Posterior cingulate gyrus (tissue), 11 donors: ENCODE data around the gene ATP6V1G1.
"Not testable (repeated sequence)": the region's sequence is repeated elsewhere in the genome, so short reads cannot be mapped to it uniquely, and the experiment has no call there.

Experiments
- DNase-seq, 10 donors: peaks; one replicate each; pipeline versions ENCODE4 v3.0.0 to v3.0.0-alpha.2; 2020 to 2021; ENCODE audit warnings: mixed read lengths in 3 of 10
- intact Hi-C: fragments of 100-400 bp; cut with DNase I; formaldehyde crosslinking; loops from one replicate; pipeline ENCODE4 v1.15.1; 2023

Gene ATP6V1G1

DNA sequence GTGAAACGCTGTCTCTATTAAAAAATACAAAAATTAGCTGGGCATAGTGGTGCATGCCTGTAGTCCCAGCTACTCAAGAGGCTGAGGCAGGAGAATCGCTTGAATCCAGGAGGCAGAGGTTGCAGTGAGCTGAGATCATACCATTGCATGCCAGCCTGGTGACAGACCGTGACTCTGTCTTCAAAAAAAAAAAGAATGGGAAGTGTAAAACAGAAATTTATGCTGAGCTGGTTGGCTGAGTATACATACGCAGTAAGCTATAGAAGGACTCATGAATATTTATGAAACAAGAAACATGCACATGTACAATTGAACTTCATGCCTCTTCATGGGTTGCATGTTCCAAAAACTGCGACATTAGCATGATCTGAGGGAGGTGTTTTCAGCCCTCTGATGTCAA lies 10.8 kb upstream of the ATP6V1G1 start:
- intact Hi-C loops, DNase-seq: not testable (repeated sequence)

DNA sequence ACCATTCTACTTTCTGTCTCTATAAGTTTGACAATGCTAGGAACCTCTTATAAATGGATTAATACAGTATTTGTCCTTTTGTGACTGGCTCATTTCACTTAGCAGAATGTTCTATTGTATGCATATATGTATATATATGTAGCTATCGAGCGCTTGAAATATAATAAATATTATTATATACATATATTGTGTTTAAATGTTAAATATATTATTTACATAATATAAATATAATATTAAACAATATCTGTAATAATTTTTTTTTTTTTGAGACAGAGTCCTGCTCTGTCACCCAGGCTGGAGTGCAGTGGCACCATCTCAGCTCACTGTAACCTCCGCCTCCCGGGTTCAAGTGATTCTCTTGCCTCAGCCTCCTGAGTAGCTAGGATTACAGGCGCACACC lies 9.4 kb upstream of the ATP6V1G1 start:
- DNase-seq, intact Hi-C loops: not testable (repeated sequence)

DNA sequence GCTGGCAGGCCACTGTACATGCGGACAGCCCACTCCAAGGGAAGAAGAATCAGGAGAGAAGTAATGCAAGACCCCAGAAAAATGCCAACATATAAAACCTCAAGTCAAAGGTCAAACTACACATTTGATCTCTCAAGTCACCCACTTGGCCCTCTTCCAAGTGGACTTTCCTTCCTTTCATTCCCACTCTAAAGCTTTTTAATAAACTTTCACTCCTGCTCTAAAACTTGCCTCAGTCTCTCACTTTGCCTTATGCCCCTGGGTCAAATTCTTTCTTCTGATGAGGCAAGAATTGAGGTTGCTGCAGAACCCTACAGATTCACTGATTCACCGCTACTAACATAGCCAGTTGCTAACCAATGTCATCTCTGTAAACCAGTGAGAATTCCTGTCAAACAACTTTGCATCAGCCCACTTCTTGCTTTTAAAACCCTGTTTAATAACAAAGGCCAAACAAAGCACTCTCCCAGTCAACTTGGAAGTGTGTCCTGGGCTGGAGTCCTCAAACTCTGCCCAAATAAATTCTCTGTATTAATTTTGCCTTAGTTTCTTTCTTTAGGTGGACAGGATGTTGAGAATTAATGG lies 6.9 kb upstream of the ATP6V1G1 start:
- intact Hi-C loops: loop anchor here (10.0 kb wide), 2 partner anchors 74 to 236 kb away; partner anchors contain the start of gene TEX53
- no peak for DNase-seq

DNA sequence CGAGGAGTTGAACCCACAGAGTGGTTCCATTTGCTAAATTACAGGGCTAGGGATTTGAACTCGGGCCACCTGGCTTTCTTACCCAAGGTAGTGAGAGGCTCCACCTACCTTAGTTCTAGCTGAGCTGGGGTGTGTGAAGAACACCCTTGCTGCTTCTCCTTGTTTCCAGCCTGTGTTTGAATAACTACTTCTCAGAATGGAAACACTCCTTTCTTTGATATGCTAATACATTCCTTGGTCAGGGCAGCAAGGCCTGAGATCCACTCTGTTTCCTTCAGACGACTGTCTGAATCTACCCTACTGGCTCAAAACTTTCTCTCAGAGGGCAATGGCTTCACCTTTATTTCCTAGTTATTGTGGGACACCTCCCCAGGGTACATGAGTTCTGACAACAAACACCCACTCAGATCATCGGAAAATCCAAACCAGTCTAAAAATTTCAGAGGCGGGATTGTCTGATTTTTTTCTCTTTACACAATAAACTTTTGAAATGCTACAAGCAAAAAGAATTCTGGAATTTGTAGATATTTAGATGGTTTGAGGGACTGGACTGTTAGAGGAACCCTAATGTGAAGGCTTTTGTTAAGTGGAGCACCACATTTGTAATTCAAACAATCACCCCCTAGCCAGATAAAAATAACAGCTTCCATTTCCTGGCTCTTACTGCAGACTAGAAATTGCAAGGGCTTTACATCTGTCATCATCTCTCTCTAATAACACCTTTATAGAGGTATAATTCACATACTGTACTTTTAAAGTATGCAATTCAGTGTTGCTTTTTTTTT lies 4.0 kb upstream of the ATP6V1G1 start:
- no peak for DNase-seq
- intact Hi-C loops: loop anchor here (10.0 kb wide), 2 partner anchors 71 to 239 kb away; partner anchors contain the start of gene TEX53

DNA sequence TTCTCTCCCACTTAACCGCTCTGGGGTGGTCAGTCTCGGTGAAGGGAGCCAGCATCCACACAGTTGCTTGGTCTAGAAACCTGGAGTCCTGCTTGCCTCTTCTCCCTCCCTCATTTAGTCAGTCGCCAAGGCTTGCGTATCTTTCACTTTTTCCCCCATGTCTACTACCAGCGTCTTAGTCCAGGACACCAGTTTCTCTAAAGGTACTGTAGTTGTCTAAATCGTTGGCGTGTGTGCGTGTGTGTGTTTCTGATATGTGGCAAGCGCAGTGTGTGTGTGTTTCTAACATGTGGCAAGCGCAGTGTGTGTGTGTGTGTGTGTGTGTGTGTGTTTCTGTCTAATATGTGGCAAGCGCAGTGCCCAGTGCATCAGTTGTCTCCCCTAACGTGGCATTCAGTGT lies 641 bp downstream of the ATP6V1G1 start:
- intact Hi-C loops: loop anchor here (5.0 to 10.0 kb wide), 4 partner anchors 67 to 243 kb away; partner anchors contain the start of genes TEX53 and WHRN

DNA sequence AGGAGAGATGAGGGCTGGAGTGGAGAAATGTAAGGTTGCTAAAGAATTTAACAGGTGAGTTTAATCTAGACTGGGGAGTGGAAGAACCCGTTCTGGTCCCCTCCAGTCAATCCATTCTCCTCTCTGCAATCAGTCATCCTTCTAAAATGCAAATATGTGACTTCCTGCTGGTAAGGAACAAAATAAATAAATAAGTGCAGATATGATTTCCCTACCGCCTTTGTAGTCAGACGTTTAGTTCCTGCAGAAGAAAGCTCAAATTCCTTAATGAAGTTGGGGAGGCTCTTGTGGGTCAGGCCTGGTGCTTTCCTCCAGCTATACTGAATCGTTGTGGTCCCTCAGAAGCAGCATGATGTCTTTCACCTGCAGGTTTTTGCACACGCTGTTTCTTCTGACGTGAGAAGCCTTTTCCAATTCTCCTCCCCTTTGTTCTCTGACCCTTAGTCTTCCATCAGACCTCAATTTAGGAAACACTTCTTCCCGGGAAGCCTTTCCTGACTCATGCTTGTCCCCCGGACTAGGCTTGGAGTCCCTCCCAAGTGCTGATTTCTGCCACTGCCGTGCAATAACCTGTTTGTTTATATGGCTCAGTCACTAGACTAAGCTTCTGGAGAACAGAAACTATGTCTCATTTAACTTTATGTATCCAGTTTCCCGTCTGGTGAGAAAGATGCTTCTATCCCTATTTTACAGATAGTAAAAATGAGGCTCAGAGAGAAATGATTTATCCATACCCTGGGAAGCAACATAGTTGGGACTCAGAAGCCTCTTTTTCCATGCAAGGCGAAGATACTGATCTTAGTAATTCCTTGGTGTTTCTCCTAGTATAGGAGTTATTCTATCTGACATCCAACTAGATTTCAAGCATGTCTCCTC lies 1.3 kb downstream of the ATP6V1G1 start:
- no peak for DNase-seq
- intact Hi-C loops: loop anchor here (5.0 to 10.0 kb wide), 4 partner anchors 66 to 244 kb away; partner anchors contain the start of genes TEX53 and WHRN

More for the DNA sequence above, 641 bp downstream of the ATP6V1G1 start:
- no peak for DNase-seq

DNA sequence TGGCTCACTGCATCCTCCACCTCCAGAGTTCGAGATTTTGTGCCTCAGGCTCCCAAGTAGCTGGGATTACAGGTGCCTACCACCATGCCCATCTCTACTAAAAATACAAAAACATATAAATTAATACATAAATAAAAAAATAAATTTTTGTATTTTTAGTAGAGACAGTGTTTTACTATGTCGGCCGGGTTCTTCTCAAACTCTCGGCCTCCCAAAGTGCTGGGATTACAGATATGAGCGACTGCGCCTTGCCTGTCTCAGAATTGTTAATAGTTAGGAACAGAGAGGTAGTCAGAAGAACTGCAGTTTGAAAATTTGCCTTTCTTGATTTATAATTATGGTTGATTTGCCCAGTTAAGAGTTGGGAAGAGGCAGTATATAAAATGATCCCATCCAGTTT lies 2.8 kb downstream of the ATP6V1G1 start:
- DNase-seq: no peak
- intact Hi-C loops: no loop called here

- intact Hi-C loops: no loop called here
- DNase-seq: no peak
Observed at GRCh38 chr9:114591291-114591787, 3.8 kb downstream of the ATP6V1G1 start.

DNA sequence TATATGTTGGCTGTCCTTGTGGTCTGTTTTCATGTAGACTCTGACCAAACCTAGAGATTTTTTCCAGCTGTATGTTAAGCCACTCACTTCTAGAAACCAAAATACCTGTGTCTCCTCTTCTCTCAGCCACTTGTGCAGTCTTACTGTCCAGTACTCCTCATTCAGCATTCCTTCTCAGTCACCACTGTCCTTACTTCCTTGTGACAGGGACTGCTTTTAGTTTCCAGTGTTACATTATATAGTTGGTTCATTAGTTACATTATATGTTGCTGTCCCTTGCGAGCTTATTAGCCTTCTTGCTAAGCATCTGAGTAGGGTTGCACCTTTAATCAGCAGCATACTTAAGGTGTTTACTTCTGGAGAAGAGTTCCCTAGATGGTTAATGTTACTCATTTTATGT lies 4.3 kb downstream of the ATP6V1G1 start:
- DNase-seq: no peak
- intact Hi-C loops: no loop called here

DNA sequence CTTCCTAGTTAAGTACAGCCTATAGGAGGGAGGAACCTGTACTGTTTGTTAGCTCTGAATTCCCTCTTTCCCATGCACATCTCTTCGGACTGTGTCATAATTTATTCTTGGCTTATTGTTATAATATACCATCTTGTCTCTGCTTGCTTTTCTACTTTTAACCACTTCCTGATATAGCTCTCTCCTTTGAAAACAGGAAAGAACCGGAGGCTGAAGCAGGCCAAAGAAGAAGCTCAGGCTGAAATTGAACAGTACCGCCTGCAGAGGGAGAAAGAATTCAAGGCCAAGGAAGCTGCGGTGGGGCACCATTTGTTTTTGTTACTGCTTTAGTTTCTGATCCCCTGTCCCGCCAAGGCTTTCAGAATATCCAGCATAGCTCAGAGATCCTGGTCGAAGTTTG lies 4.8 kb downstream of the ATP6V1G1 start:
- intact Hi-C loops: no loop called here
- DNase-seq: no peak

GRCh38 chr9:114594136-114594535 lies 6.6 kb downstream of the ATP6V1G1 start:
- intact Hi-C loops: no loop called here
- DNase-seq: no peak

- intact Hi-C loops, DNase-seq: not testable (repeated sequence)
Observed at GRCh38 chr9:114600502-114601248, 13.1 kb downstream of the ATP6V1G1 start.

DNA sequence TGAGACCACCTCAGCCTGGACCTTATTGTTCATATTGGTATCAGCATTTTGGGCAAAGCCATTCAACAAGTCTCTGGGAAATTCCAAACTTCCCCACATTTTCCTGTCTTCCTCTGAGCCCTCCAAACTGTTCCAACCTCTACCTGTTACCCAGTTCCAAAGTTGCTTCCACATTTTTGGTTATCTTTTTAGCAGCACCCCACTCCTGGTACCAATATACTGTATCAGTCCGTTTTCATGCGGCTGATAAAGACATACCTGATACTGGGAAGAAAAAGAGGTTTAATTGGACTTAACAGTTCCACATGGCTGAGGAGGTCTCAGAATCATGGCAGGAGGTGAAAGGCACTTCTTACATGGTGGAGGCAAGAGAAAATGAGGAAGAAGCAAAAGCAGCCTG lies 14.2 kb downstream of the ATP6V1G1 start:
- intact Hi-C loops, DNase-seq: not testable (repeated sequence)

- no peak for DNase-seq
- intact Hi-C loops: no loop called here
Observed at GRCh38 chr9:114602620-114603019, 15.1 kb downstream of the ATP6V1G1 start.

DNA sequence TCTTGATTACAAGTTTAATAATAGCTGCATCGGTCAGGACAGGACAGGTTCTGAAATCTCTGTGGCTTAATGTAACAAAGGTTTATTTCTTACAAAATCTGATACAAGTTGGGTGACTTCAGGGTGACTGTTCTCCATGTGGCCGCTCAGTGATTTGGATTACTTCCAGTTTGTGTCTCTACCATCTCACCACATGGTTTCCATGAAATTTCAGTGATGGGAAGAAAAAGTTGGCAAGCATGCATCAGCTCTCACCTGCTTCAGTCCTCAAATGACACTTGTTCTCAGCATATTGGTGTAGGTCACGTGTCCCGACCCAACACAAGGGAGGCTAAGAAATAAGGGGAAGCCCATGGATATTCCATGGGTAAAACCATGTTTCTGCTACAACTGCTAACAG lies 15.7 kb downstream of the ATP6V1G1 start:
- intact Hi-C loops: no loop called here
- no peak for DNase-seq

DNA sequence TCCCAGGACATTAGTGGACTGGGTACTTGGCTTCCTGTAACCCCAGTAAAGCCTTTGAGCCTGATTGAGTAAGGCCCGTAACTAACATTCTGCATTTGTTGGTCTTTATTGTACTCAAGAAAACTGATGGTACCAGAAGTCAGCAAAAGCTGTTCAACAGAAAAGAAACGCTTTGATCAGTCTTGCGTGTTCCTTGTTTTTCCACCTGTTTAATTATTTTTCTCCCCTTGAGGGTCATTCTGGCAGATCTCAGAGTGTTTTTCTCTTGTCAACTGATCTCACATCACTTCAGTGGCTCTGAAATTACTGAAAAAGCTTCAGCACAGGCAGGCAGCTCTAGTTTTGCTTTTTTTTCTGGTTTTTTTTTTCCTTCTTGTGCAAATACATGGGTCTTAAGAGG lies 17.4 kb downstream of the ATP6V1G1 start:
- intact Hi-C loops: no loop called here
- no peak for DNase-seq

GRCh38 chr9:114606068-114606467 lies 18.5 kb downstream of the ATP6V1G1 start:
- intact Hi-C loops: no loop called here
- no peak for DNase-seq

DNA sequence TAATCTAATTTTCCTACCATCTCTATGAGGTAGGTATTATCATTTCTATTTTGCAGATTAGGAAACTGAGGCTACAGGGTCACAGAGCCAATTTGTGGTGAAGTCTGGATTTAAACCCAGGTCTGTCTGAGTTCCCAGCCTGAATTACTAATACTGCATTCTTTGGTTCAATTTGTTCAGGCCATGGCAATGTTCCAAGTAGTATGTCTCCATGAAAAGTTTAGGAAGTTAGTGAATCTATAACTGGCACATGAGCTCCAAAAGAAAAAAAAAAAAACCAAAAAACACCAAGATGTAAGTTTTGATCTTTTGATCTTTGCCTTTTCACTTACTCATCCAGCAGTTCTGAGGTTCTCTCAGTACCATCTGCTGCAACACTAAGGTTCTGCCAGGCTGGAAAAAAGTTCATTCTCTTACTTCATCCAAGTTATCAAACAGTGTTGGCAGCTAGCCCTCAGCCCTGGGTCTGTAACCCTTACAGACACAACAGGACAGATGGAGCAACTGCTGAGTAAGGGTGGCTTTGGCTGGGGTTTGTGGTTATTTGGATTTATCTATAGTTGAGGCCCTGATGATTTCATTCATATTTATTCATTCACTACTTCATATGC lies 19.1 kb downstream of the ATP6V1G1 start:
- intact Hi-C loops: no loop called here
- no peak for DNase-seq

GRCh38 chr9:114607671-114608524 lies 20.3 kb downstream of the ATP6V1G1 start:
- no peak for DNase-seq
- intact Hi-C loops: no loop called here
